ENCODE results near the gene IFT25. TPM values are rescaled to one million over a fixed set of nuclear protein-coding genes. Genes with fewer than 3 reads are reported as not detected.

The IFT25 gene
- total and polyA plus RNA-seq, 9 donors = 22.4 to 30.3 (median 25.2) TPM

Other genes starting within 250 kb of the IFT25 start
- gene GLIS1, start 206.5 kb downstream of the IFT25 start, total RNA-seq = not detected
- under 1 TPM in 6 of 8 donors, not detected in 2; 0.04 to 0.42 (median 0.08) TPM for gene GLIS1, start 206.5 kb downstream of the IFT25 start, polyA plus RNA-seq (ENCODE audit: insufficient read depth in 1 of 8, insufficient read length in 8 of 8, low replicate concordance in 1 of 8)
- gene NDC1, start 107.4 kb downstream of the IFT25 start, total RNA-seq = 11.3 TPM
- gene NDC1, start 107.4 kb downstream of the IFT25 start, polyA plus RNA-seq (ENCODE audit: insufficient read depth in 1 of 8, insufficient read length in 8 of 8, low replicate concordance in 1 of 8) = 10 to 100 TPM in 7 of 8 donors, 1 to 10 TPM in 1; 9.3 to 16.0 (median 12.2) TPM
- 15.1 TPM for gene YIPF1, start 55.9 kb downstream of the IFT25 start, total RNA-seq
- gene YIPF1, start 55.9 kb downstream of the IFT25 start, polyA plus RNA-seq (ENCODE audit: insufficient read depth in 1 of 8, insufficient read length in 8 of 8, low replicate concordance in 1 of 8) = 10 to 100 TPM; 12.4 to 18.0 (median 15.3) TPM
- not detected for gene DIO1, start 51.5 kb downstream of the IFT25 start, total RNA-seq
- under 1 TPM in 5 of 8 donors, not detected in 3; 0.10 to 0.31 (median 0.15) TPM for gene DIO1, start 51.5 kb downstream of the IFT25 start, polyA plus RNA-seq (ENCODE audit: insufficient read depth in 1 of 8, insufficient read length in 8 of 8, low replicate concordance in 1 of 8)
- 19.3 TPM for gene LRRC42, start 651 bp upstream of the IFT25 start, total RNA-seq
- gene LRRC42, start 651 bp upstream of the IFT25 start, polyA plus RNA-seq (ENCODE audit: insufficient read depth in 1 of 8, insufficient read length in 8 of 8, low replicate concordance in 1 of 8) = 10 to 100 TPM; 21.1 to 30.2 (median 24.2) TPM
- not detected for gene LDLRAD1, start 72.5 kb upstream of the IFT25 start, total RNA-seq
- under 1 TPM in 1 of 8 donors, not detected in 7; 0.30 TPM for gene LDLRAD1, start 72.5 kb upstream of the IFT25 start, polyA plus RNA-seq (ENCODE audit: insufficient read depth in 1 of 8, insufficient read length in 8 of 8, low replicate concordance in 1 of 8)
- 196 TPM for gene TMEM59, start 107.5 kb upstream of the IFT25 start, total RNA-seq
- 100 to 1,000 TPM; 127 to 183 (median 151) TPM for gene TMEM59, start 107.5 kb upstream of the IFT25 start, polyA plus RNA-seq (ENCODE audit: insufficient read depth in 1 of 8, insufficient read length in 8 of 8, low replicate concordance in 1 of 8)
- 5.0 TPM for gene TCEANC2, start 107.9 kb upstream of the IFT25 start, total RNA-seq
- 1 to 10 TPM; 4.0 to 6.2 (median 4.8) TPM for gene TCEANC2, start 107.9 kb upstream of the IFT25 start, polyA plus RNA-seq (ENCODE audit: insufficient read depth in 1 of 8, insufficient read length in 8 of 8, low replicate concordance in 1 of 8)
- gene CDCP2, start 207.3 kb upstream of the IFT25 start, total RNA-seq = not detected
- gene CDCP2, start 207.3 kb upstream of the IFT25 start, polyA plus RNA-seq (ENCODE audit: insufficient read depth in 1 of 8, insufficient read length in 8 of 8, low replicate concordance in 1 of 8) = under 1 TPM in 2 of 8 donors, not detected in 6; 0.13 to 0.16 TPM